Smooth muscle cell (in vitro differentiated cells): Measurements from ENCODE around the gene C14orf93. TPM values are rescaled to one million over a fixed set of nuclear protein-coding genes. Genes with fewer than 3 reads are reported as not detected.
"Not testable (repeated sequence)": the region's sequence is repeated elsewhere in the genome, so short reads cannot be mapped to it uniquely, and the experiment has no call there.

Experiments used
- DNase-seq: peaks from one replicate; lab custom pipeline; 2025; ENCODE audit not compliant: unreplicated experiment; lab: John Stamatoyannopoulos, UW
- H2AFZ ChIP-seq: fragments of 200-600 bp; sonication (generic); 2 replicates; pipeline ENCODE4 v1.6.0; 2016; ENCODE audit warnings: antibody characterized with exemption, low read depth, mild to moderate bottlenecking
- H3F3A ChIP-seq: fragments of 200-600 bp; sonication (generic); 2 replicates; pipeline ENCODE4 v1.6.0; 2017; ENCODE audit warnings: antibody characterized with exemption, low read depth
- H3K27ac ChIP-seq: fragments of 200-600 bp; sonication (generic); 2 replicates; pipeline ENCODE4 v1.5.1; 2016; ENCODE audit warnings: low read depth, mild to moderate bottlenecking
- H3K27me3 ChIP-seq: fragments of 200-600 bp; sonication (generic); 2 replicates; pipeline ENCODE4 v1.6.1; 2016; ENCODE audit warnings: low read depth, mild to moderate bottlenecking
- H3K36me3 ChIP-seq: fragments of 200-600 bp; sonication (generic); 2 replicates; pipeline ENCODE4 v1.5.1; 2016; ENCODE audit warnings: low read depth
- H3K4me1 ChIP-seq: fragments of 200-600 bp; sonication (generic); 2 replicates; pipeline ENCODE4 v1.5.1; 2016; ENCODE audit warnings: low read depth
- H3K4me2 ChIP-seq: fragments of 200-600 bp; sonication (generic); 2 replicates; pipeline ENCODE4 v1.6.0; 2016; ENCODE audit warnings: mild to moderate bottlenecking
- H3K4me3 ChIP-seq: fragments of 200-600 bp; sonication (generic); 2 replicates; pipeline ENCODE4 v1.5.1; 2016; ENCODE audit warnings: mild to moderate bottlenecking
- H3K79me2 ChIP-seq: fragments of 200-600 bp; sonication (generic); 2 replicates; pipeline ENCODE4 v1.6.0; 2016; ENCODE audit warnings: low read depth, mild to moderate bottlenecking
- H3K9ac ChIP-seq: fragments of 200-600 bp; sonication (generic); 2 replicates; pipeline ENCODE4 v1.6.0; 2016; ENCODE audit warnings: low read depth
- H3K9me3 ChIP-seq: fragments of 200-600 bp; sonication (generic); replicated peaks from 2 replicates; pipeline ENCODE4 v1.5.1; 2016; ENCODE audit warnings: low read depth
- H4K20me1 ChIP-seq: fragments of 200-600 bp; sonication (generic); 2 replicates; pipeline ENCODE4 v1.6.0; 2016; ENCODE audit warnings: low read depth
- CTCF ChIP-seq: fragments of 200-600 bp; sonication (generic); IDR thresholded peaks from 2 replicates; pipeline ENCODE4 v1.5.1; 2017; ENCODE audit warnings: borderline replicate concordance, mild to moderate bottlenecking, antibody characterized with exemption; ENCODE audit not compliant: insufficient read depth, poor library complexity, severe bottlenecking
- WGBS: methylation state at CpG from one replicate; pipeline ENCODE4 v1.1.7; 2016; ENCODE audit warnings: low lambda C conversion rate; 5-methylcytosine and 5-hydroxymethylcytosine counted together
- polyA plus RNA-seq: library from polyadenylated mRNA; unstranded; fragments of >200 nt; fragmentation: Nextera tagmentation; extraction: Ambion mirVana; gene quantifications from 2 replicates; pipeline ENCODE4 v1.2.1, GENCODE V29; 2016
- total RNA-seq: library from RNA; depleted of rRNA; stranded (reverse); fragments of >200 nt; gene quantifications from 2 replicates; pipeline ENCODE4 v1.2.3, GENCODE V29; 2014

C14orf93 gene
- total and polyA plus RNA-seq, 2 experiments from 2014 or later = 6.7 to 10.2 TPM

- H3K4me3 ChIP-seq = no peak overlapping the region
- H3K27me3 ChIP-seq = no peaks in the 10 kb centered on the region
- peaks cover 5% of the 10 kb centered on the region for H4K20me1 ChIP-seq
- no peaks in the 10 kb centered on the region for H3K9me3 ChIP-seq
- WGBS = 96% methylated on average over 1 of the region's 1 CpG
- H3K9ac ChIP-seq = no peak overlapping the region
- no peak overlapping the region for H2AFZ ChIP-seq
- no peak for TF ChIP-seq CTCF
- no peak overlapping the region for H3K4me2 ChIP-seq
- no peaks in the 10 kb centered on the region for H3F3A ChIP-seq
- H3K79me2 ChIP-seq = no peaks in the 10 kb centered on the region
- no peak for DNase-seq
- H3K27ac ChIP-seq = no peak overlapping the region
- no peaks in the 10 kb centered on the region for H3K36me3 ChIP-seq
- peaks cover 5% of the 10 kb centered on the region for H3K4me1 ChIP-seq
These were observed 38.8 kb downstream of the C14orf93 start for GRCh38 chr14:22971152-22971551.

GRCh38 chr14:22966783-22967269 is 43.1 kb downstream of the C14orf93 start:
- TF ChIP-seq CTCF = no peak

GRCh38 chr14:22965916-22966782 is 43.8 kb downstream of the C14orf93 start:
- not testable (repeated sequence) for H3K27me3 ChIP-seq, H3K79me2 ChIP-seq, H3K4me2 ChIP-seq, H3K36me3 ChIP-seq, H3F3A ChIP-seq, H2AFZ ChIP-seq, H3K4me1 ChIP-seq, H4K20me1 ChIP-seq, H3K4me3 ChIP-seq, H3K9ac ChIP-seq, DNase-seq, H3K27ac ChIP-seq, H3K9me3 ChIP-seq
- 73% methylated on average over 15 of the region's 15 CpGs for WGBS

More at GRCh38 chr14:22966783-22967269, 43.1 kb downstream of the C14orf93 start:
- Histone ChIP-seq H3K79me2 (no peaks in the 10 kb centered on the region), H3K4me3 (no peak overlapping the region), H3K9ac (no peak overlapping the region), H3K36me3 (no peaks in the 10 kb centered on the region), H3K27ac (no peak overlapping the region), H3F3A (no peaks in the 10 kb centered on the region), H3K4me1 (no peaks in the 10 kb centered on the region), H3K4me2 (no peak overlapping the region), H2AFZ (no peak overlapping the region), H3K27me3 (no peaks in the 10 kb centered on the region), H4K20me1 (no peaks in the 10 kb centered on the region), H3K9me3 (no peaks in the 10 kb centered on the region)
- DNase-seq = no peak
- WGBS = 68% methylated on average over 4 of the region's 4 CpGs

GRCh38 chr14:22962061-22962676 is 47.8 kb downstream of the C14orf93 start:
- no peak for TF ChIP-seq CTCF
- H3K9ac ChIP-seq = no peak overlapping the region

More at GRCh38 chr14:22962061-22962676, 47.8 kb downstream of the C14orf93 start:
- WGBS = 90% methylated on average over 6 of the region's 6 CpGs
- Histone ChIP-seq H3K27me3 (no peaks in the 10 kb centered on the region), H3K4me1 (no peaks in the 10 kb centered on the region), H3K4me3 (no peak overlapping the region), H3F3A (no peaks in the 10 kb centered on the region), H2AFZ (no peak overlapping the region), H3K9me3 (no peaks in the 10 kb centered on the region), H3K27ac (no peak overlapping the region), H4K20me1 (no peaks in the 10 kb centered on the region), H3K79me2 (no peaks in the 10 kb centered on the region), H3K36me3 (no peaks in the 10 kb centered on the region), H3K4me2 (no peak overlapping the region)
- DNase-seq = no peak
